Measurements from ENCODE around the gene EXOC1L. TPM values are rescaled to one million over a fixed set of nuclear protein-coding genes. Genes with fewer than 3 reads are reported as not detected.
"Not testable (repeated sequence)": the region's sequence is repeated elsewhere in the genome, so short reads cannot be mapped to it uniquely, and the experiment has no call there.

Gene EXOC1L
- total RNA-seq, 2 experiments from 2014 or later, result not detected

DNA sequence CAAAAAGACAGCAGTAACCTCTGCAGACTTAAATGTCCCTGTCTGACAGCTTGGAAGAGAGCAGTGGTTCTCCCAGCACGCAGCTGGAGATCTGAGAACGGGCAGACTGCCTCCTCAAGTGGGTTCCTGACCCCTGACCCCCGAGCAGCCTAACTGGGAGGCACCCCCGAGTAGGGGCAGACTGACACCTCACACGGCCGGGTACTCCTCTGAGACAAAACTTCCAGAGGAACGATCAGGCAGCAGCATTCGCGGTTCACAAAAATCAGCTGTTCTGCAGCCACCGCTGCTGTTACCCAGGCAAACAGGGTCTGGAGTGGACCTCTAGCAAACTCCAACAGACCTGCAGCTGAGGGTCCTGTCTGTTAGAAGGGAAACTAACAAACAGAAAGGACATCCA lies 22.7 kb downstream of the EXOC1L start:
- H3K27ac Mint-ChIP-seq; DNase-seq; H3K9me3 Mint-ChIP-seq; H3K4me1 Mint-ChIP-seq; POLR2A ChIA-PET; CTCF ChIA-PET; H3K36me3 Mint-ChIP-seq (ENCODE audit: low read depth); H3K4me3 Mint-ChIP-seq; H3K27me3 Mint-ChIP-seq: not testable (repeated sequence)

- Mint-ChIP-seq H3K27ac (no peak overlapping the region), H3K4me3 (no peak overlapping the region), H3K36me3 (ENCODE audit: low read depth) (peaks cover 5% of the 10 kb centered on the region), H3K4me1 (peaks cover 26% of the 10 kb centered on the region), H3K27me3 (no peaks in the 10 kb centered on the region), H3K9me3 (no peaks in the 10 kb centered on the region)
- CTCF ChIA-PET, result no interaction called here
- POLR2A ChIA-PET, result no interaction called here
- DNase-seq, result no peak
Observed at GRCh38 chr4:55849724-55850123, 30.1 kb downstream of the EXOC1L start.

DNA sequence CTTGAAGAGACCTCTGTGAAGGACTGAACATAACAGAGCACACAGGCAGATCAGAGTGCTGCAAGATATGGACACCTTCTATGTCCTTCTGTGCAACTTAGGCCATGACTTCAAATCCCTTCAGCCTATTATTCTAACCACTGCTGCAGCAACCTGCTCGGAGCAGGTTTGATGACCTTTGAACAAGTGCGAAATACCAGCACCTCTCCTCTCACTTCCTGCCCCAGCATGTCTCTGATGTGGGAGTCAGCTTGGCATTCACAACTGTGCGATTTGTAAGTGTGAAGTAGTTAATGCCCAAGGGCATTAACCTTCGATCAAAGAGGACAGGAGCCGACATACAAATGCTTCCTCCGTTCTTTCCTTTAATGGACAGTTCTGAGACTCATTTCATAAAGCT lies 32.3 kb downstream of the EXOC1L start:
- H3K27ac Mint-ChIP-seq, result no peak overlapping the region
- no peaks in the 10 kb centered on the region for H3K9me3 Mint-ChIP-seq
- POLR2A ChIA-PET, result no interaction called here
- peaks cover 28% of the 10 kb centered on the region for H3K4me1 Mint-ChIP-seq
- H3K4me3 Mint-ChIP-seq, result no peak overlapping the region
- peak; percentile 29 for DNase-seq
- peaks cover 7% of the 10 kb centered on the region for H3K36me3 Mint-ChIP-seq (ENCODE audit: low read depth)
- H3K27me3 Mint-ChIP-seq, result no peaks in the 10 kb centered on the region
- CTCF ChIA-PET, result interaction anchor here (0.7 kb wide), 1 partner anchor 216 kb away, joined by 3 read pairs; the partner anchor contains the start of gene NMU

DNA sequence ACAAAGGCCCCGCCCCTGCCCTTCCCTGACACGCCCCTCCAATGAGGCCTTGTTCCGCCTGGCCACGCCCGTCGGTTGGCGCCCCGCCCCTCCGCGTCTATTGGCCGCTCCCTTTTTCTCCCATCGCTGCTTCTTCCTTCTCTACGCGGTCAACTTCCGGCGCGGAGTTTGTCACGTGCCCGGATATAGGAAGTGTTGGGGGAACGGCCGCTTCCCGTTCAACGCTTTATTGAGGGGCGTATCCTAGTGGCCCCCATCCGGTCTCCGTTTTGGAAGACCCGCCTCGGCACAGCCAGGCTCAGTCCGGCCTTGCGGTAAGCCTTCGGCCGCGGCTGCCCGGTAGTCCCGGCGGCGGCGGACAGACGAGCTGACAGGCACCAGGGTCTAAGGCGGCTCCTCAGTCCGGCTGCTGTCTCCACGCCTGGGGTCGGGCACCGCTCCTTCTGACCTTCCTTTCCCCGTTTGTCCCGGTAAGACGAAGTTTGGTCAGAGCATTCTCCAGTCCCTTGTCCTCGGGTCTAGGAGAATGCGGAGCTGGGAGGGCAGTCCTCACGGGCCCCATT lies 34.0 kb downstream of the EXOC1L start, which contains the start of gene EXOC1:
Gene EXOC1 (plus strand): TSS at position 165 of the 563 bp plus-strand sequence. CDS start 4,676 bp downstream, outside the sequence.
- H3K4me1 Mint-ChIP-seq, result peaks cover 37% of the 10 kb centered on the region
- H3K4me3 Mint-ChIP-seq, result no peak within 1 kb of the TSS
- ChIA-PET CTCF (interaction anchor here (0.9 to 1.2 kb wide), 3 partner anchors 9 to 95 kb away, joined by 3 to 5 read pairs (median 3); no protein-coding TSS in a partner anchor), POLR2A (no interaction called here)
- peaks cover 22% of the 10 kb centered on the region for H3K36me3 Mint-ChIP-seq (ENCODE audit: low read depth)
- peak; percentile 98 for DNase-seq
- peak within 1 kb of the TSS; percentile 92 for H3K27ac Mint-ChIP-seq
- no peaks in the 10 kb centered on the region for H3K27me3 Mint-ChIP-seq
- H3K9me3 Mint-ChIP-seq, result no peaks in the 10 kb centered on the region

DNA sequence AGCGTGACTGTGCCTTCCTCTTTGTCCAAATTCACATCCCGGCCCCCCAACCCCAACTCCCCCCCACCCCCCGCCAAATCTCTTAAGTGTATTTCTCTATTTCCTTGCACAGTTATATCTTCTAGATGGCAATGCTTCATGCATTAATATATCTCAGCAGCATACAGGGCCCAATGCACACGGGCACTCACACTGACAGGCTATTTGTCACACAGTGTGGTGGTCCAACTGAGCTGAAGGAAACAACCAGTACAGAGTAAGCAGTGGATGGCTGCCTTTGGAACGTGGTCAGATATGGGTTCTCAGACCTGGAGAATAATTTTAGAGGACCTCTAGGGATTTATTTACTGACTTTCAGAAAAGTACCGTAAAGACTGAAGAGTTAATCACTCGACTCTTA lies 34.5 kb downstream of the EXOC1L start:
- no peak overlapping the region for H3K4me3 Mint-ChIP-seq
- H3K9me3 Mint-ChIP-seq, result no peaks in the 10 kb centered on the region
- peaks cover 26% of the 10 kb centered on the region for H3K36me3 Mint-ChIP-seq (ENCODE audit: low read depth)
- DNase-seq, result no peak
- peak overlapping the region; percentile 92 for H3K27ac Mint-ChIP-seq
- ChIA-PET CTCF (interaction anchor here (0.9 to 1.2 kb wide), 3 partner anchors 8 to 94 kb away, joined by 3 to 5 read pairs (median 3); no protein-coding TSS in a partner anchor), POLR2A (no interaction called here)
- no peaks in the 10 kb centered on the region for H3K27me3 Mint-ChIP-seq
- H3K4me1 Mint-ChIP-seq, result peaks cover 38% of the 10 kb centered on the region

DNA sequence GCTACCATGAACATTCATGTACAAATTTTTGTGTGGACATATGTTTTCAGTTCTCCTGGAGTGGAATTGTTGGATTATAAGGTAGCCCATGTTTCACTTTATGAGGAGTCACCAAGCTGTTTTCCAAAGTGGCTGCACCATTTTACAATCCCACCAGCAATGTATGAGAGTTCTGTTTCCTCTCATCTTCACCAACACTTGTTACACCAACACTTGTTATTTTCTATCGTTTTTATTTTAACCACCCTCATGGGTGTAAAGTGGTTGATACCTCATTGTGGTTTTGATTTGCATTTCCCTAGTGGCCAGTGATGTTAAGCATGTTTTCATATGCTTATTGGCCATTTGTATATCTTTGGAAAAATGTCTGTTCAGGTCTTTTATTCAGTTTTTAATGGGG lies 38.0 kb downstream of the EXOC1L start:
- DNase-seq, result no peak
- H3K4me1 Mint-ChIP-seq, result peaks cover 21% of the 10 kb centered on the region
- peaks cover 39% of the 10 kb centered on the region for H3K36me3 Mint-ChIP-seq (ENCODE audit: low read depth)
- ChIA-PET POLR2A (no interaction called here), CTCF (no interaction called here)
- H3K27ac Mint-ChIP-seq, result no peak overlapping the region
- H3K9me3 Mint-ChIP-seq, result no peaks in the 10 kb centered on the region
- no peaks in the 10 kb centered on the region for H3K27me3 Mint-ChIP-seq
- no peak overlapping the region for H3K4me3 Mint-ChIP-seq

DNA sequence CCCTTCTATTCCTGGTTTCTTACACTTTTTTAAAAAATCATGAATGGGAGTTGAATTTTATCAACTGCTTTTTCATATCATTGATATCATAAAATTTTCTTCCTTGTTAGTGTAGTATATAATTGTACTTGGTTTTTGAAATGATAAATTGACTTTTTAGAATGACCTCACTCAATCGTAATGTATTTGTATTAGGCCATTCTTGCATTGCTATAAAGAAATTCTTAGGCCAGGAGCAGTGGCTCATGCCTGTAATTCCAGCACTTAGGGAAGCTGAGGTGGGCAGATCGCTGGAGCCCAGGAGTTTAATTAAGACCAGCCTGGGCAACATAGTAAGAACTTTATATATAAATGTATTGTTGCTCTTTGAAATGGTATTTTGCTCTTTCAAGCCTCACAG lies 40.1 kb downstream of the EXOC1L start:
- H3K36me3 Mint-ChIP-seq (ENCODE audit: low read depth), result peaks cover 35% of the 10 kb centered on the region
- CTCF ChIA-PET, result interaction anchor here (1.2 kb wide), 1 partner anchor 89 kb away, joined by 4 read pairs; the partner anchor contains the start of gene CEP135

GRCh38 chr4:55864577-55865223 lies 45.1 kb downstream of the EXOC1L start:
- H3K36me3 Mint-ChIP-seq (ENCODE audit: low read depth), result peaks cover 24% of the 10 kb centered on the region
- CTCF ChIA-PET, result interaction anchor here (1.3 kb wide), 1 partner anchor 470 kb away, joined by 3 read pairs; no protein-coding TSS in a partner anchor
- no peak overlapping the region for H3K27ac Mint-ChIP-seq
- H3K4me1 Mint-ChIP-seq, result peaks cover 22% of the 10 kb centered on the region
- POLR2A ChIA-PET, result no interaction called here
- no peak overlapping the region for H3K4me3 Mint-ChIP-seq
- DNase-seq, result no peak
- H3K9me3 Mint-ChIP-seq, result no peaks in the 10 kb centered on the region
- no peaks in the 10 kb centered on the region for H3K27me3 Mint-ChIP-seq

More for the DNA sequence above, 40.1 kb downstream of the EXOC1L start:
- no peaks in the 10 kb centered on the region for H3K27me3 Mint-ChIP-seq
- H3K4me1 Mint-ChIP-seq, result peaks cover 13% of the 10 kb centered on the region
- no peak overlapping the region for H3K27ac Mint-ChIP-seq
- POLR2A ChIA-PET, result no interaction called here
- DNase-seq, result no peak
- H3K9me3 Mint-ChIP-seq, result no peaks in the 10 kb centered on the region
- no peak overlapping the region for H3K4me3 Mint-ChIP-seq

DNA sequence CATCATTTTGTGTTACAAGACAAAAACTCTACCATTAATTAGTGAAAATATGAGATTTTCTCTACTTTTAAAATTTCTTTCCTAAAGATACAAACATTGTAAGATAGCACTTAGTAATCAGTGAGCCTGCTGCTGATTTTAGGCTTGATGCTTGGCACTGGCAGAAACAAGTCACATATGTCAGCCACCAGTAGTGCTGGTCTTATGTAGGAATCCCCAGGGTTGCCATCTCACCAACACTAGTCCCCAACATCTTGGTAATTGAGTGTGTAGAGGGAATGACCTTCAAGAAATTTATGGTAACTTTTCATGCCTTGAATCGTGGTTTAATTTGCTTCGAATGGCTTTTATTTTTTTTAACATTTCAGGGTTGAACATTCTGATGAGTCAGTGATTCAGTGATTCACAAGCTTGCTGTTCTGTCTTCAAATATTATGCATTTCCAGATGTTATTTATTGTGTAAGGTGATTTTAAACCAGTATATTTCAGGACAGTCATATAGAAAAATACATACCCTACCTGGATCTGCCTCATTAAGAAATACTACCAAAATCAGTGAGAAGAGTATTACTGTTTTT lies 45.7 kb downstream of the EXOC1L start:
- Mint-ChIP-seq H3K9me3 (no peaks in the 10 kb centered on the region), H3K4me1 (peaks cover 22% of the 10 kb centered on the region), H3K27ac (no peak overlapping the region), H3K36me3 (ENCODE audit: low read depth) (peaks cover 27% of the 10 kb centered on the region), H3K27me3 (no peaks in the 10 kb centered on the region), H3K4me3 (no peak overlapping the region)
- ChIA-PET POLR2A (no interaction called here), CTCF (interaction anchor here (0.7 to 1.3 kb wide), 2 partner anchors 470 to 478 kb away, joined by 3 to 6 read pairs; no protein-coding TSS in a partner anchor)
- no peak for DNase-seq

DNA sequence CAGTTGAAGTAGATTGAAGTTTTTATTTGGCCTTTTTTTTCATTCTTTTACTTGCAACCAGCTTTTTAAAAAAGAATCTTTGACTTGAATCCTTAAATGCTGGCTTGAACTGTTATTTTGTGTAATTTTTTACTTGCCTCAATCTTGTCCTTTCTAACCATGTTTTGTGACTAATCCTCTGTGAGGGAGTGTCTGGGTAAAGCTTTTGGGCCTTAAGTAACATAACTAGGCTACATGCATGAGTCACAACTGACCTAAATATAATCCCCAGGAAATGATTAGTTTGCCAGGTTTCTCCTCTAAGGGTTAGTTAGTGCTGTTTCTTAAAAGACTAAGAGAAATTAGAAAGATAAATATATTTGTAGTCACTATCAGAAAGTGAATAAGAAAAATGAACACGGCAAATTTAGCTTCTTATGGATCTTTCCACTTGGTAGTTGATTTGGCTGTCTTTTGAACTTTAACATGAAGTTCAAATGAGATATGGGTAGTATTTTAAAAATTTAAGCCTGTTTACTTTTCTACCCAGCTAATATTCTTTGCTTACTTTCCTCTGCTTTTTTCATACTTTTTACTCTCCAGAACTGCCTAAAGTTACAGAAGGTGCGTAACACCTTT lies 46.8 kb downstream of the EXOC1L start:
- H3K27me3 Mint-ChIP-seq, result no peaks in the 10 kb centered on the region
- H3K4me3 Mint-ChIP-seq, result no peak overlapping the region
- H3K9me3 Mint-ChIP-seq, result no peaks in the 10 kb centered on the region
- H3K4me1 Mint-ChIP-seq, result peaks cover 22% of the 10 kb centered on the region
- peaks cover 31% of the 10 kb centered on the region for H3K36me3 Mint-ChIP-seq (ENCODE audit: low read depth)
- DNase-seq, result no peak
- ChIA-PET CTCF (interaction anchor here (0.5 to 1.7 kb wide), 4 partner anchors 10 to 1531 kb away, joined by 5 to 7 read pairs (median 6); partner anchors contain the start of gene EXOC1), POLR2A (no interaction called here)
- H3K27ac Mint-ChIP-seq, result peak overlapping the region; percentile 50

DNA sequence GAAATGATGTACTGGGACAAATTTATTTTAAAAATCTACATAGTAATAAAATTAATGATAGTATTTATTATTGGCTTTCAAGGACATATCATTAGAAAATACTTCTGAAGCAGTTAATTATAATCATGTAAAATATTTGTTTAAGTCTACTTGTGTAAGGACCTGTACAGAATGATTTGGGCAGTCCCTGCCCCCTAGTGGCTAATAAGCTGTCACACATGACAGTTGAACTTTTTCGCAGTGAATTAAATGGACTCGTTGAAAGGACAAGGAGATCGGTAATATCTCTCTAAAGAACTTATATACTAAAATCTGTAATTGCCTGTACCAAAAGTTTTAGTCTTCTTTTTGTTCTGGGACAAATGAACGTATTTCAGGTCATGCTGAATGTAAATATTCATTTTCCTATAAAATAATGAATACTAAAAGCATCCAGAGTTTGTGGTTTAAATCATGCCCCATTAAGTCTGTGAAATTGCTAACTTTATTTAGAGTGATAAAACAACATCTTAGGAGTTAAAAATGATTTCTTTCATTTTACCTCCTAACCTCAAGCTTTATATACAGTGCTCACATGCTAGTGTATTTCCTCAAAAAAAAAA lies 47.5 kb downstream of the EXOC1L start:
- Mint-ChIP-seq H3K36me3 (ENCODE audit: low read depth) (peaks cover 30% of the 10 kb centered on the region), H3K4me1 (peaks cover 22% of the 10 kb centered on the region), H3K27ac (no peak overlapping the region), H3K9me3 (no peaks in the 10 kb centered on the region), H3K4me3 (no peak overlapping the region), H3K27me3 (no peaks in the 10 kb centered on the region)
- ChIA-PET CTCF (interaction anchor here (0.5 to 1.7 kb wide), 6 partner anchors 9 to 1531 kb away, joined by 3 to 7 read pairs (median 5); partner anchors contain the start of genes CEP135 and EXOC1), POLR2A (no interaction called here)
- peak; percentile 38 for DNase-seq

GRCh38 chr4:55868581-55869090 lies 49.0 kb downstream of the EXOC1L start:
- Mint-ChIP-seq H3K4me1 (peaks cover 22% of the 10 kb centered on the region), H3K27me3 (no peaks in the 10 kb centered on the region), H3K9me3 (no peaks in the 10 kb centered on the region), H3K36me3 (ENCODE audit: low read depth) (peaks cover 36% of the 10 kb centered on the region), H3K27ac (peak overlapping the region; percentile 3), H3K4me3 (no peak overlapping the region)
- ChIA-PET POLR2A (no interaction called here), CTCF (no interaction called here)
- DNase-seq, result no peak
